CD4-positive, CD25-positive, alpha-beta regulatory T cell (primary cell): Measurements from ENCODE around the gene FKBP5. TPM values are rescaled to one million over a fixed set of nuclear protein-coding genes. Genes with fewer than 3 reads are reported as not detected.
"Not testable (repeated sequence)": the region's sequence is repeated elsewhere in the genome, so short reads cannot be mapped to it uniquely, and the experiment has no call there.

Source experiments
- ATAC-seq, 2 donors: fragments of 150-1000 bp; cut with Tn5 transposase; one replicate each; pipeline ENCODE4 v1.10.0; 2021; ENCODE audit warnings: low read depth in 2 of 2, moderate number of reproducible peaks in 2 of 2, moderate library complexity in 1 of 2
- DNase-seq, 3 donors: peaks; one replicate each; pipeline versions ENCODE4 v3.0.0 to v3.0.0-alpha.2; 2012 to 2022; ENCODE audit warnings: mixed read lengths in 1 of 3
- H3K27ac ChIP-seq: one replicate; pipeline ENCODE4 v1.7.0; 2013; ENCODE audit warnings: mild to moderate bottlenecking, low read length; ENCODE audit not compliant: insufficient read depth, poor library complexity, severe bottlenecking
- H3K27me3 ChIP-seq: one replicate; pipeline ENCODE4 v1.7.0; 2013; ENCODE audit warnings: low read length; ENCODE audit not compliant: control insufficient read depth, insufficient read depth
- H3K36me3 ChIP-seq: one replicate; pipeline ENCODE4 v1.7.0; 2013; ENCODE audit warnings: mild to moderate bottlenecking, low read length, moderate library complexity; ENCODE audit not compliant: control insufficient read depth, insufficient read depth
- H3K4me1 ChIP-seq: 2 replicates; pipeline ENCODE4 v1.7.0; 2013; ENCODE audit warnings: mild to moderate bottlenecking, low read length; ENCODE audit not compliant: insufficient read depth, control insufficient read depth, poor library complexity, severe bottlenecking
- H3K4me3 ChIP-seq: one replicate; pipeline ENCODE4 v1.7.0; 2013; ENCODE audit warnings: low read depth, mild to moderate bottlenecking, low read length, moderate library complexity
- H3K9me3 ChIP-seq, 2 experiments: 1 replicate in 1 of 2; 2 replicates in 1 of 2; pipeline ENCODE4 v1.7.0; 2013; ENCODE audit warnings: low read length in 2 of 2, mild to moderate bottlenecking in 1 of 2, moderate library complexity in 1 of 2; ENCODE audit not compliant: control insufficient read depth in 2 of 2
- H3K27ac Mint-ChIP-seq, 3 donors: one replicate each; pipeline ENCODE4 v1.8.0; 2020 to 2022; ENCODE audit warnings: mild to moderate bottlenecking in 3 of 3, mixed read lengths in 3 of 3, moderate library complexity in 2 of 3
- H3K27me3 Mint-ChIP-seq: one replicate; pipeline ENCODE4 v1.8.0; 2022; ENCODE audit warnings: mild to moderate bottlenecking, mixed read lengths
- H3K36me3 Mint-ChIP-seq: one replicate; pipeline ENCODE4 v1.8.0; 2020; ENCODE audit warnings: mixed read lengths
- H3K4me1 Mint-ChIP-seq, 4 donors: one replicate each; pipeline ENCODE4 v1.8.0; 2020 to 2022; ENCODE audit warnings: mixed read lengths in 4 of 4, mild to moderate bottlenecking in 1 of 4
- H3K4me3 Mint-ChIP-seq, 4 donors: one replicate each; pipeline ENCODE4 v1.8.0; 2020 to 2022; ENCODE audit warnings: mild to moderate bottlenecking in 4 of 4, mixed read lengths in 4 of 4, moderate library complexity in 3 of 4
- H3K9me3 Mint-ChIP-seq, 7 donors: one replicate each; pipeline ENCODE4 v1.8.0; 2020 to 2022; ENCODE audit warnings: mixed read lengths in 7 of 7, mild to moderate bottlenecking in 3 of 7, moderate library complexity in 2 of 7
- polyA plus RNA-seq, 4 donors: library from polyadenylated mRNA; unstranded; fragments of 300-500 nt; fragmentation: Illumina TruSeq; gene quantifications; one replicate each; pipeline ENCODE4 v1.2.3, GENCODE V29; 2021
- total RNA-seq: library from RNA; stranded (reverse); gene quantifications from one replicate; pipeline ENCODE4 v1.2.3, GENCODE V29; 2022

The FKBP5 gene
- total and polyA plus RNA-seq, 5 donors from 2014 or later, result 27.5 to 157 (median 71.0) TPM

- H3K9me3 ChIP-seq, result peaks cover 3 to 4% of the 10 kb centered on the region in 2 experiments
- ATAC-seq, result no peak
- H3K27me3 Mint-ChIP-seq, result peaks cover 13% of the 10 kb centered on the region
- no peak overlapping the region for H3K27ac ChIP-seq
- H3K36me3 ChIP-seq, result no peaks in the 10 kb centered on the region
- H3K4me1 Mint-ChIP-seq, result peaks cover 0 to 3% (median 0%) of the 10 kb centered on the region in 4 donors
- DNase-seq, result no peak
- no peaks in the 10 kb centered on the region for H3K36me3 Mint-ChIP-seq
- H3K4me3 ChIP-seq, result no peak overlapping the region
- no peak overlapping the region for H3K4me3 Mint-ChIP-seq
- peaks cover 1% of the 10 kb centered on the region for H3K27me3 ChIP-seq
- H3K27ac Mint-ChIP-seq, result no peak overlapping the region
- peaks cover 0 to 12% (median 1%) of the 10 kb centered on the region in 7 donors for H3K9me3 Mint-ChIP-seq
- H3K4me1 ChIP-seq, result no peaks in the 10 kb centered on the region
Observed at GRCh38 chr6:35544769-35545361, 143.8 kb downstream of the FKBP5 start.

- ATAC-seq, result no peak
- peak in 1 of 3 donors; percentile 17 for DNase-seq
- Histone ChIP-seq H3K4me1 (no peaks in the 10 kb centered on the region), H3K27me3 (no peaks in the 10 kb centered on the region), H3K36me3 (no peaks in the 10 kb centered on the region), H3K9me3 (no peaks in the 10 kb centered on the region), H3K4me3 (no peak overlapping the region), H3K27ac (no peak overlapping the region)
- H3K36me3 Mint-ChIP-seq, result no peaks in the 10 kb centered on the region
- peaks cover 0 to 8% (median 2%) of the 10 kb centered on the region in 7 donors for H3K9me3 Mint-ChIP-seq
- no peak overlapping the region for H3K4me3 Mint-ChIP-seq
- peaks cover 9% of the 10 kb centered on the region for H3K27me3 Mint-ChIP-seq
- peaks cover 0 to 3% (median 0%) of the 10 kb centered on the region in 4 donors for H3K4me1 Mint-ChIP-seq
- no peak overlapping the region for H3K27ac Mint-ChIP-seq
Observed at GRCh38 chr6:35543459-35544193, 145.1 kb downstream of the FKBP5 start.

GRCh38 chr6:35541836-35542235 is 146.9 kb downstream of the FKBP5 start:
- Mint-ChIP-seq H3K9me3 (peaks cover 0 to 8% (median 2%) of the 10 kb centered on the region in 7 donors), H3K4me1 (peaks cover 0 to 3% (median 0%) of the 10 kb centered on the region in 4 donors), H3K27me3 (peaks cover 9% of the 10 kb centered on the region), H3K4me3 (no peak overlapping the region), H3K27ac (no peak overlapping the region), H3K36me3 (no peaks in the 10 kb centered on the region)
- Histone ChIP-seq H3K36me3 (no peaks in the 10 kb centered on the region), H3K27me3 (no peaks in the 10 kb centered on the region), H3K27ac (no peak overlapping the region), H3K4me1 (no peaks in the 10 kb centered on the region), H3K4me3 (no peak overlapping the region), H3K9me3 (no peaks in the 10 kb centered on the region)
- DNase-seq (no peak), ATAC-seq (no peak)

- Mint-ChIP-seq H3K36me3 (no peaks in the 10 kb centered on the region), H3K4me1 (peaks cover 0 to 6% (median 0%) of the 10 kb centered on the region in 4 donors), H3K27ac (peak overlapping the region in 1 of 3 donors; percentile 60), H3K27me3 (peaks cover 4% of the 10 kb centered on the region), H3K4me3 (no peak overlapping the region), H3K9me3 (peaks cover 0 to 8% (median 2%) of the 10 kb centered on the region in 7 donors)
- Histone ChIP-seq H3K27me3 (no peaks in the 10 kb centered on the region), H3K36me3 (no peaks in the 10 kb centered on the region), H3K27ac (no peak overlapping the region), H3K4me1 (no peaks in the 10 kb centered on the region), H3K4me3 (no peak overlapping the region), H3K9me3 (no peaks in the 10 kb centered on the region)
- DNase-seq, result no peak
- no peak for ATAC-seq
Observed at GRCh38 chr6:35539223-35539622, 149.5 kb downstream of the FKBP5 start.

GRCh38 chr6:35535847-35536246 is 152.9 kb downstream of the FKBP5 start:
- H3K27me3 ChIP-seq, H3K4me3 ChIP-seq, H3K36me3 Mint-ChIP-seq, H3K4me1 Mint-ChIP-seq, ATAC-seq, H3K4me3 Mint-ChIP-seq, H3K36me3 ChIP-seq, H3K27me3 Mint-ChIP-seq, H3K27ac Mint-ChIP-seq, DNase-seq, H3K9me3 Mint-ChIP-seq, H3K4me1 ChIP-seq, H3K27ac ChIP-seq, H3K9me3 ChIP-seq: not testable (repeated sequence)

- Histone ChIP-seq H3K27ac (no peak overlapping the region), H3K4me1 (no peaks in the 10 kb centered on the region), H3K9me3 (no peaks in the 10 kb centered on the region), H3K4me3 (no peak overlapping the region), H3K27me3 (no peaks in the 10 kb centered on the region), H3K36me3 (no peaks in the 10 kb centered on the region)
- Mint-ChIP-seq H3K9me3 (peaks cover 0 to 2% (median 0%) of the 10 kb centered on the region in 7 donors), H3K4me1 (peaks cover 0 to 4% (median 0%) of the 10 kb centered on the region in 4 donors), H3K4me3 (no peak overlapping the region), H3K36me3 (no peaks in the 10 kb centered on the region), H3K27me3 (peaks cover 6% of the 10 kb centered on the region), H3K27ac (no peak overlapping the region)
- DNase-seq (no peak), ATAC-seq (no peak)
Observed at GRCh38 chr6:35534407-35535170, 154.1 kb downstream of the FKBP5 start.

GRCh38 chr6:35533981-35534380 is 154.7 kb downstream of the FKBP5 start:
- H3K9me3 Mint-ChIP-seq, result no peaks in the 10 kb centered on the region
- ATAC-seq, result no peak
- Histone ChIP-seq H3K4me3 (no peak overlapping the region), H3K9me3 (no peaks in the 10 kb centered on the region), H3K4me1 (no peaks in the 10 kb centered on the region), H3K36me3 (no peaks in the 10 kb centered on the region), H3K27me3 (no peaks in the 10 kb centered on the region), H3K27ac (no peak overlapping the region)
- H3K27ac Mint-ChIP-seq, result no peak overlapping the region
- DNase-seq, result no peak
- no peak overlapping the region for H3K4me3 Mint-ChIP-seq
- peaks cover 6% of the 10 kb centered on the region for H3K27me3 Mint-ChIP-seq
- H3K36me3 Mint-ChIP-seq, result no peaks in the 10 kb centered on the region
- H3K4me1 Mint-ChIP-seq, result peaks cover 0 to 4% (median 0%) of the 10 kb centered on the region in 4 donors
